Measurements from ENCODE around the gene SCYGR7. TPM values are rescaled to one million over a fixed set of nuclear protein-coding genes. Genes with fewer than 3 reads are reported as not detected.

The SCYGR7 gene
- polyA plus RNA-seq, 3 donors: not detected

- WGBS (ENCODE audit: insufficient coverage): 67% methylated on average over 3 of the region's 6 CpGs
- no peaks in the 10 kb centered on the region for H3K9me3 ChIP-seq (replicated peaks in 1 of 2; ENCODE audit: control insufficient read depth in 1 of 2, insufficient read depth in 1 of 2, low read length in 2 of 2)
- no peaks in the 10 kb centered on the region for H3K4me1 Mint-ChIP-seq
- H4K20me1 ChIP-seq (ENCODE audit: insufficient read depth, low read length): no peaks in the 10 kb centered on the region
- no peak overlapping the region for H3K4me3 Mint-ChIP-seq
- H3K36me3 Mint-ChIP-seq: no peaks in the 10 kb centered on the region
- H3K27me3 ChIP-seq (ENCODE audit: control insufficient read depth in 2 of 2, insufficient read depth in 2 of 2, low read length in 2 of 2): no peaks in the 10 kb centered on the region
- no peak for TF ChIP-seq CTCF (IDR thresholded peaks at IDR 0.05)
- H3K4me3 ChIP-seq (replicated peaks in 1 of 3; ENCODE audit: low read depth in 2 of 3, low read length in 3 of 3): no peak overlapping the region
- intact Hi-C loops (cut with micrococcal nuclease): no loop called here
- no peak for DNase-seq
- H3K36me3 ChIP-seq (replicated peaks in 1 of 2; ENCODE audit: control insufficient read depth in 1 of 2, insufficient read depth in 2 of 2, low read length in 2 of 2): no peaks in the 10 kb centered on the region
- H3K79me2 ChIP-seq (ENCODE audit: insufficient read depth, low read length): no peaks in the 10 kb centered on the region
- no peaks in the 10 kb centered on the region for H3K4me1 ChIP-seq (ENCODE audit: control insufficient read depth in 1 of 2, insufficient read depth in 2 of 2, low read length in 2 of 2)
- H3K27ac ChIP-seq (ENCODE audit: low read depth in 1 of 2, low read length in 2 of 2): no peak overlapping the region
- H3K27me3 Mint-ChIP-seq (ENCODE audit: low read depth in 3 of 3): peaks cover 2 to 6% (median 4%) of the 10 kb centered on the region in 3 donors
- no peak overlapping the region for H3K9ac ChIP-seq (ENCODE audit: insufficient read depth, low read length, poor library complexity, severe bottlenecking)
- no peak overlapping the region for H3K27ac Mint-ChIP-seq
- H2AFZ ChIP-seq (ENCODE audit: insufficient read depth, low read depth, low read length, poor library complexity, severe bottlenecking): no peak overlapping the region
- peaks cover 0 to 2% (median 0%) of the 10 kb centered on the region in 7 donors for H3K9me3 Mint-ChIP-seq
- H3K4me2 ChIP-seq (replicated peaks; ENCODE audit: extremely low read depth, low read length, poor library complexity, severe bottlenecking): no peak overlapping the region
These were observed 20.7 kb upstream of the SCYGR7 start for GRCh38 chr2:227707390-227707789.

GRCh38 chr2:227710986-227711385 lies 17.1 kb upstream of the SCYGR7 start:
- H3K4me3 Mint-ChIP-seq: no peak overlapping the region

More at GRCh38 chr2:227710986-227711385, 17.1 kb upstream of the SCYGR7 start:
- H3K9me3 ChIP-seq (replicated peaks in 1 of 2; ENCODE audit: control insufficient read depth in 1 of 2, insufficient read depth in 1 of 2, low read length in 2 of 2): no peaks in the 10 kb centered on the region
- Mint-ChIP-seq H3K4me1 (no peaks in the 10 kb centered on the region), H3K36me3 (no peaks in the 10 kb centered on the region), H3K27ac (no peak overlapping the region), H3K27me3 (ENCODE audit: low read depth in 3 of 3) (peaks cover 4 to 13% (median 5%) of the 10 kb centered on the region in 3 donors), H3K9me3 (no peaks in the 10 kb centered on the region)
- no peak for DNase-seq
- H3K4me1 ChIP-seq (ENCODE audit: control insufficient read depth in 1 of 2, insufficient read depth in 2 of 2, low read length in 2 of 2): no peaks in the 10 kb centered on the region
- H3K9ac ChIP-seq (ENCODE audit: insufficient read depth, low read length, poor library complexity, severe bottlenecking): no peak overlapping the region
- intact Hi-C loops (cut with micrococcal nuclease): no loop called here
- no peaks in the 10 kb centered on the region for H4K20me1 ChIP-seq (ENCODE audit: insufficient read depth, low read length)
- H3K27me3 ChIP-seq (ENCODE audit: control insufficient read depth in 2 of 2, insufficient read depth in 2 of 2, low read length in 2 of 2): no peaks in the 10 kb centered on the region
- no peaks in the 10 kb centered on the region for H3K36me3 ChIP-seq (replicated peaks in 1 of 2; ENCODE audit: control insufficient read depth in 1 of 2, insufficient read depth in 2 of 2, low read length in 2 of 2)
- no peak overlapping the region for H2AFZ ChIP-seq (ENCODE audit: insufficient read depth, low read depth, low read length, poor library complexity, severe bottlenecking)
- no peak overlapping the region for H3K4me2 ChIP-seq (replicated peaks; ENCODE audit: extremely low read depth, low read length, poor library complexity, severe bottlenecking)
- H3K79me2 ChIP-seq (ENCODE audit: insufficient read depth, low read length): no peaks in the 10 kb centered on the region
- WGBS (ENCODE audit: insufficient coverage): 95% methylated on average over 5 of the region's 7 CpGs
- TF ChIP-seq CTCF (IDR thresholded peaks at IDR 0.05): no peak
- H3K4me3 ChIP-seq (replicated peaks in 1 of 3; ENCODE audit: low read depth in 2 of 3, low read length in 3 of 3): no peak overlapping the region
- H3K27ac ChIP-seq (ENCODE audit: low read depth in 1 of 2, low read length in 2 of 2): no peak overlapping the region
